Subcutaneous abdominal adipose tissue (tissue), 5 donors: ENCODE data around the gene LGALS1.

ENCODE experiments used
- H3K27ac ChIP-seq: one replicate; pipeline ENCODE4 v1.7.0; 2013; ENCODE audit warnings: low read depth, mild to moderate bottlenecking, inconsistent platforms, low read length, moderate library complexity
- H3K27me3 ChIP-seq, 5 donors: one replicate each; pipeline ENCODE4 v1.7.0; 2013; ENCODE audit warnings: low read length in 5 of 5, inconsistent platforms in 1 of 5; ENCODE audit not compliant: control insufficient read depth in 5 of 5, insufficient read depth in 4 of 5
- H3K36me3 ChIP-seq, 5 donors: one replicate each; pipeline ENCODE4 v1.7.0; 2013; ENCODE audit warnings: low read length in 5 of 5; ENCODE audit not compliant: control insufficient read depth in 5 of 5, insufficient read depth in 5 of 5
- H3K4me1 ChIP-seq, 5 donors: one replicate each; pipeline ENCODE4 v1.7.0; 2013; ENCODE audit warnings: low read length in 5 of 5, mild to moderate bottlenecking in 3 of 5, moderate library complexity in 1 of 5; ENCODE audit not compliant: control insufficient read depth in 5 of 5, insufficient read depth in 5 of 5
- H3K4me3 ChIP-seq, 5 donors: one replicate each; pipeline ENCODE4 v1.7.0; 2013; ENCODE audit warnings: low read length in 5 of 5, low read depth in 1 of 5
- H3K9ac ChIP-seq, 5 donors: one replicate each; pipeline ENCODE4 v1.7.0; 2013; ENCODE audit warnings: low read length in 5 of 5, mild to moderate bottlenecking in 4 of 5, moderate library complexity in 3 of 5
- H3K9me3 ChIP-seq, 5 donors: one replicate each; pipeline ENCODE4 v1.7.0; 2013; ENCODE audit warnings: low read length in 5 of 5; ENCODE audit not compliant: control insufficient read depth in 5 of 5
- donor health status: healthy.
- donor health status: healthy.
- donor health status: healthy.
- donor health status: healthy.
- donor health status: healthy.

The LGALS1 gene

DNA sequence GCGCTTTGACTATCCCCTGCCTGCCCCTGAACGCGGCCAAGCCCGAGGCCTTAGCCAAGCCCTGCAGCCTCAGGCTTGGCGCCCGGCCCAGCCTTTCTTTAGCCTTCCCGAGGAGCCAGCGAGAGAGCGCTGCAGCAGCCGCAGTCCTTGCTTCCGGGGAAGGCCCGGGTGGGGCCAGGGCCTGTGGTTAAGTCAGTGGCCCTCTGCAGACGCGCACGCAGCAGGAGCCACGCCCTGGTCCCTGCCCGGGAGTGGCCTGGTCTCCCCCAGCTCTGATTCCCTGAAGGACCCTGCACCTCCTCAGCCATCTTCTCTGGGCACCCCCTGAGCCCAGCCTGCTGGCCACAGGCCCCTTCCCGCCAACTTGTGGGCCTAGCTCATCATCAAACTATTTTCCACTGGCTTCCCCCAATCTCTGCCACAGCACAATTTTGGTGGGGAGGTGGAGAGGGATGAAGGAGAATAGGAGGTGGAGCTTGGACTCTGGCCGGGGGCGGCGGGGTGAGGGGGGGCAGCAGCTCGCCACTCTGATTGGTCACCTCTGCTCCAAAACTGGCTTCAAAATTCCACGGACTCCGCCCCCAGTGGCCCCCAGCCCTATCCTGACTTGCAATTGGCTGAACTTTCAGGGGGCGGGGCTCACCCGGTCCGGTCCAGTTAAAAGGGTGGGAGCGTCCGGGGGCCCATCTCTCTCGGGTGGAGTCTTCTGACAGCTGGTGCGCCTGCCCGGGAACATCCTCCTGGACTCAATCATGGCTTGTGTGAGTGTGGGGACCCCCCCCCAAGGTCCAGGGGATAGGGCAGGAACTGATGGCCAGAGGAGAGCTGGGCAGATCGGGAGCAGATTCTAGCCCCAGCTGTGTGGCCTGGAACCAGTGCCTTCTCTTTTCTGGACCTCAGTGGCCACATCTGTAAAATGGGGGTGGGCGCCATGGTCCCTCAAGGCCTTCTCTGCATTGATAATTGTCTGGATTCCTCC is at the start of gene LGALS1:
TSS of gene LGALS1 (plus strand) at position 686 of the 979 bp plus-strand sequence. CDS start at position 753, 67 bp downstream.
- peaks cover 8 to 42% (median 40%) of the 10 kb centered on the region in 5 donors for H3K4me1 ChIP-seq
- peak within 1 kb of the TSS; percentile 92 to 99 (median 97) for H3K9ac ChIP-seq

GRCh38 chr22:37625737-37626136 is 49.7 kb upstream of the LGALS1 start:
- Histone ChIP-seq H3K27ac (peak overlapping the region; percentile 85), H3K36me3 (peaks cover 0 to 72% (median 46%) of the 10 kb centered on the region in 5 donors), H3K4me3 (no peak overlapping the region)

More for the DNA sequence above, at the start of gene LGALS1:
- H3K9me3 ChIP-seq: no peaks in the 10 kb centered on the region
- peaks cover 0 to 19% (median 18%) of the 10 kb centered on the region in 5 donors for H3K36me3 ChIP-seq
- peak within 1 kb of the TSS; percentile 84 to 98 (median 91) for H3K4me3 ChIP-seq
- no peaks in the 10 kb centered on the region for H3K27me3 ChIP-seq
- H3K27ac ChIP-seq: peak within 1 kb of the TSS; percentile 100

DNA sequence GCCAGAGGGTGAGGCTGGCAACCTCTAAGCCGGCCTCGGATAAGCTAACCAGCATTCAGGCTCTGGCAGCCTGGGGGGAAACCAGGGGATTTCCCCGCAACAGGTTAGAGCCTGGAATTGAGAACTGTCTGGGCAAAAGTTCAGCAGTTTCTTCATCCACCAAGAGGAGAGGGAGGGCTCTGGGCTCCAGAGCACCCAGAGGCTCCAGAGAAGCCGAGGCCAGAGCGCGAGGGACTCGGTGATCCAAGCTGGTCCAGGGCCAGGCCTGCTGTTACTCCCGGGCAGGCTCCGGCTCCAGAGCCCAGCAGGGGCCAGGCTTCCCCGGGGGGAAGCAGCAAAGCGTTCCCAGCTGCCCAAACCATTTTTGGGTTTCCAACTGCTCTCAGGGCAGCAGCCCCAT is 49.3 kb upstream of the LGALS1 start:
- Histone ChIP-seq H3K27me3 (no peaks in the 10 kb centered on the region), H3K4me3 (no peak overlapping the region), H3K9me3 (no peaks in the 10 kb centered on the region), H3K27ac (peak overlapping the region; percentile 85), H3K36me3 (peaks cover 0 to 72% (median 47%) of the 10 kb centered on the region in 5 donors), H3K4me1 (peaks cover 6 to 44% (median 29%) of the 10 kb centered on the region in 5 donors), H3K9ac (peak overlapping the region in 3 of 5 donors; percentile 42 to 73 (median 73))

More at GRCh38 chr22:37625737-37626136, 49.7 kb upstream of the LGALS1 start:
- Histone ChIP-seq H3K27me3 (no peaks in the 10 kb centered on the region), H3K9me3 (no peaks in the 10 kb centered on the region), H3K4me1 (peaks cover 6 to 44% (median 29%) of the 10 kb centered on the region in 5 donors), H3K9ac (peak overlapping the region in 3 of 5 donors; percentile 42 to 73 (median 73))

GRCh38 chr22:37626556-37627075 is 48.8 kb upstream of the LGALS1 start:
- Histone ChIP-seq H3K4me3 (no peak overlapping the region), H3K9ac (peak overlapping the region in 1 of 5 donors; percentile 73), H3K27me3 (no peaks in the 10 kb centered on the region), H3K27ac (peak overlapping the region; percentile 85), H3K36me3 (peaks cover 0 to 72% (median 44%) of the 10 kb centered on the region in 5 donors), H3K4me1 (peaks cover 6 to 47% (median 32%) of the 10 kb centered on the region in 5 donors), H3K9me3 (no peaks in the 10 kb centered on the region)

- peaks cover 0 to 75% (median 48%) of the 10 kb centered on the region in 5 donors for H3K36me3 ChIP-seq
- peak overlapping the region; percentile 85 for H3K27ac ChIP-seq
- no peaks in the 10 kb centered on the region for H3K27me3 ChIP-seq
- H3K4me3 ChIP-seq: no peak overlapping the region
- H3K4me1 ChIP-seq: peaks cover 6 to 49% (median 34%) of the 10 kb centered on the region in 5 donors
- H3K9me3 ChIP-seq: no peaks in the 10 kb centered on the region
- H3K9ac ChIP-seq: peak overlapping the region in 2 of 5 donors; percentile 0 to 43
Measured at GRCh38 chr22:37627121-37627520, 48.3 kb upstream of the LGALS1 start.

- Histone ChIP-seq H3K27ac (no peak overlapping the region), H3K4me1 (peaks cover 6 to 52% (median 37%) of the 10 kb centered on the region in 5 donors), H3K27me3 (no peaks in the 10 kb centered on the region), H3K9ac (peak overlapping the region in 3 of 5 donors; percentile 0 to 17 (median 1)), H3K4me3 (peak overlapping the region in 1 of 5 donors; percentile 10), H3K9me3 (no peaks in the 10 kb centered on the region), H3K36me3 (peaks cover 0 to 73% (median 53%) of the 10 kb centered on the region in 5 donors)
Measured at GRCh38 chr22:37627545-37627944, 47.9 kb upstream of the LGALS1 start.

DNA sequence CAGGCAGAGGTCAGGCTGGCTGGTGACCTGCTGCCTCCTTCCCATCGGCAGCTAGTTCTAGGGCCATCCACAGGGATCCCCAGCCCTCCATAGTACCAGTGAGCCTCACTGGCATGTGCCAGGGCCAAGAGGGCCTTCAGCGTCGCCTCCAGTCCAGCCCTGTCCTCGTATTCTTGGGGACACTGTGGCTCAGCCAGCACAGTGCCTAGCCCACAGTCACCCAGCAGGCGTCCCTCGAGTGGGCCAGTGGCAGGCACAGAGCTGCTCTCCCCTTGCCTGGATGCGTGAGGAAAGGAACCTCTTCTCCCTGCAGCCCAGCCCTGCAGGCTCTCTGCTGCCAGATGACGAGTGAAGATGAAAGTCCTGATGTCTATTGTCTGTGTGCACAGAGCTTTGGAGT is 46.6 kb upstream of the LGALS1 start:
- peaks cover 7 to 63% (median 47%) of the 10 kb centered on the region in 5 donors for H3K4me1 ChIP-seq

DNA sequence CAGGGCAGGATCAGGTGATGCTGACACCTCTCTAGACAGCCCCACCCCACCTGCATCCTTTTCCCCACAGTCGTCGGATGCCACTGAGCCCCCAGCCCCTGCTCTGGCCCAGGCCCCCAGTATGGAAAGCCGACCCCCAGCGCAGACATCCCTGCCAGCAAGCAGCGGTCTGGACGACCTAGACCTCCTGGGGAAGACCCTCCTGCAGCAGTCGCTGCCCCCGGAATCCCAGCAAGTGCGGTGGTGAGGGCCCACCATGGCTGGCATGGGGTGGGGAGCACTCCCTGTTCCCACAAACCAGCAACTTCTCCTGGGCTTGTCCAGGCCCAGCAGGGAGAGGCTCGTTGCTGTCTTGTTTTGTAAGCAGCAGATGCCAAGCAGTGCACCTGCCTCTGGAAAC is 45.5 kb upstream of the LGALS1 start:
- Histone ChIP-seq H3K9ac (no peak overlapping the region), H3K36me3 (peaks cover 0 to 55% (median 45%) of the 10 kb centered on the region in 5 donors)

More for the DNA sequence above, 46.6 kb upstream of the LGALS1 start:
- no peak overlapping the region for H3K9ac ChIP-seq
- no peaks in the 10 kb centered on the region for H3K9me3 ChIP-seq
- peaks cover 0 to 63% (median 48%) of the 10 kb centered on the region in 5 donors for H3K36me3 ChIP-seq
- no peak overlapping the region for H3K4me3 ChIP-seq
- H3K27ac ChIP-seq: no peak overlapping the region
- H3K27me3 ChIP-seq: no peaks in the 10 kb centered on the region

DNA sequence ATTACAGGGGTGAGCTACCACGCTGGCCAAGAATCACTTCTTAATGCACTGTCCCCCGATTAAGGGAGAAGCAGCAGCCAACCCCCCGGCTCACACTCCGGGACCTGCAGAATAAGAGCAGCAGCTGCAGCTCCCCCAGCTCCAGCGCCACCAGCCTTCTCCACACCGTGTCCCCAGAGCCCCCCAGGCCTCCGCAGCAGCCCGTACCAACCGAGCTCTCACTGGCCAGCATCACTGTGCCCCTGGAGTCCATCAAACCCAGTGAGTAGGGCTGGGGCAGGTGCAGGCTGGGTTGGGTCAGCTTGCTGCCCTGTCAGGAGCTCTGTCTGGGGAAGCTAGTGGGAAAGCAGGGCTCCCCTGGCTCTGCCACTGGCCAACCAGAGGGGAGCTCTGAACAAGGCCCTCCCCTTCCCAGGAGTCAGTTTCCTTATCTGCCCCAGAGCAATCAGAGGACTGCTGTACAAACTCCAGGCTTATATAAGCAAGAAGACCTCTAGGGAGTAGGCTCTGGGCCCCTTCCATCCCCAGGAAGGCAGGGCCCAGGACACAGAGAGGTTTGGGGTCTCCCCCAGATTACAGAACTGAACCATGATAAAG is 44.5 kb upstream of the LGALS1 start:
- H3K9me3 ChIP-seq: no peaks in the 10 kb centered on the region
- peak overlapping the region in 1 of 5 donors; percentile 21 for H3K9ac ChIP-seq
- no peak overlapping the region for H3K4me3 ChIP-seq
- H3K36me3 ChIP-seq: peaks cover 0 to 46% (median 45%) of the 10 kb centered on the region in 5 donors
- no peak overlapping the region for H3K27ac ChIP-seq
- H3K4me1 ChIP-seq: peaks cover 14 to 65% (median 57%) of the 10 kb centered on the region in 5 donors
- H3K27me3 ChIP-seq: no peaks in the 10 kb centered on the region

More for the DNA sequence above, 45.5 kb upstream of the LGALS1 start:
- no peaks in the 10 kb centered on the region for H3K27me3 ChIP-seq
- peaks cover 16 to 69% (median 56%) of the 10 kb centered on the region in 5 donors for H3K4me1 ChIP-seq
- no peak overlapping the region for H3K4me3 ChIP-seq
- no peaks in the 10 kb centered on the region for H3K9me3 ChIP-seq
- no peak overlapping the region for H3K27ac ChIP-seq
